HepG2 (cell line): ENCODE measurements around the gene ARPC1A. TPM values are rescaled to one million over a fixed set of nuclear protein-coding genes. Genes with fewer than 3 reads are reported as not detected.
A peak's percentile ranks its signal among the peaks of the same experiment; 100 is the strongest.

Source experiments
- ATAC-seq: fragments of 200-7000 bp; cut with Tn5 transposase; 3 replicates; pipeline ENCODE4 v1.9.1; 2020; ENCODE audit warnings: mild to moderate bottlenecking, moderate library complexity
- BruUV-seq: library from RNA; stranded (reverse); fragments of 400-500 nt; replicated peaks from 2 replicates; lab custom pipeline; 2021; lab: Mats Ljungman, UMichigan
- CTCF ChIA-PET: fragments of 300-600 bp; formaldehyde crosslinking; extraction: SDS; loops from one replicate; lab custom pipeline; 2021; ENCODE audit warnings: low total read pairs, inconsistent platforms, low intra/inter-chr PET ratio; lab: Yijun Ruan, JAX
- POLR2A ChIA-PET: fragments of 350-600 bp; sonication (Branson Sonifier 250); formaldehyde crosslinking; loops from one replicate; lab custom pipeline; 2020; ENCODE audit warnings: antibody characterized with exemption, inconsistent platforms; lab: Yijun Ruan, JAX
- DNase-seq: peaks from one replicate; pipeline ENCODE4 v3.0.0-alpha.2; 2015; ENCODE audit warnings: low spot score
- FAIRE-seq: peaks from 3 replicates; lab custom pipeline; 2011; peaks lifted over from hg19 to GRCh38; lab: Jason Lieb, UNC
- H2AFZ ChIP-seq: one replicate; pipeline ENCODE4 v1.6.1; 2011; ENCODE audit warnings: low read length, inconsistent platforms
- H3K27ac ChIP-seq: fragments of 300-600 bp; 3 replicates; pipeline ENCODE4 v1.8.0; 2011; ENCODE audit warnings: mixed run types, mild to moderate bottlenecking, mixed read lengths, low read length, inconsistent platforms; ENCODE audit not compliant: insufficient read depth; ENCODE audit errors: extremely low read length
- H3K27me3 ChIP-seq, 2 experiments: fragments of 200-600 bp in 1 of 2; 2 replicates in 1 of 2; 3 replicates in 1 of 2; pipeline versions ENCODE4 v1.6.0 to v1.8.0; 2011; ENCODE audit warnings: low read length in 2 of 2, mild to moderate bottlenecking in 2 of 2, moderate library complexity in 2 of 2, inconsistent platforms in 1 of 2; ENCODE audit not compliant: insufficient read depth in 2 of 2, control insufficient read depth in 1 of 2
- H3K36me3 ChIP-seq, 2 experiments: fragments of 200-600 bp in 1 of 2; replicated peaks in 1 of 2; 2 replicates in 1 of 2; 3 replicates in 1 of 2; pipeline versions ENCODE4 v1.5.1 to v1.8.0; 2011; ENCODE audit warnings: low read length in 2 of 2, inconsistent platforms in 1 of 2; ENCODE audit not compliant: insufficient read depth in 2 of 2, control insufficient read depth in 1 of 2
- H3K4me1 ChIP-seq: 2 replicates; pipeline ENCODE4 v1.5.1; 2012; ENCODE audit warnings: low read length, inconsistent platforms; ENCODE audit not compliant: insufficient read depth
- H3K4me2 ChIP-seq: 2 replicates; pipeline ENCODE4 v1.6.0; 2011; ENCODE audit warnings: low read depth, low read length, inconsistent platforms
- H3K4me3 ChIP-seq, 3 experiments: fragments of 200-600 bp in 1 of 3; sonication (generic), shearing (Covaris generic) in 1 of 3; replicated peaks in 1 of 3; 2 replicates each; pipeline ENCODE4 v1.5.1; 2011 to 2016; ENCODE audit warnings: low read length in 3 of 3, inconsistent platforms in 2 of 3, low read depth in 2 of 3, mild to moderate bottlenecking in 2 of 3, control low read depth in 1 of 3, mixed read lengths in 1 of 3; ENCODE audit not compliant: insufficient read depth in 1 of 3
- H3K79me2 ChIP-seq: one replicate; pipeline ENCODE4 v1.6.1; 2011; ENCODE audit warnings: low read length, inconsistent platforms; ENCODE audit not compliant: insufficient read depth
- H3K9ac ChIP-seq: 2 replicates; pipeline ENCODE4 v1.6.0; 2011; ENCODE audit warnings: mild to moderate bottlenecking, low read depth, low read length, inconsistent platforms; ENCODE audit not compliant: insufficient read depth
- H3K9me3 ChIP-seq: 2 replicates; pipeline ENCODE4 v1.5.1; 2012; ENCODE audit warnings: mild to moderate bottlenecking, low read length
- H4K20me1 ChIP-seq: 2 replicates; pipeline ENCODE4 v1.6.0; 2011; ENCODE audit warnings: inconsistent platforms, mild to moderate bottlenecking, low read length, moderate library complexity; ENCODE audit not compliant: insufficient read depth
- ARID2 ChIP-seq: sonication (generic); formaldehyde crosslinking; IDR thresholded peaks from 2 replicates; pipeline ENCODE4 v1.8.1; 2022; ENCODE audit warnings: mild to moderate bottlenecking, missing genetic modification reagents, borderline replicate concordance
- DPF2 ChIP-seq: sonication (generic); formaldehyde crosslinking; IDR thresholded peaks from 2 replicates; pipeline ENCODE4 v1.4.0; 2020; ENCODE audit warnings: mild to moderate bottlenecking, low read depth, missing genetic modification reagents, borderline replicate concordance
- EZH2 ChIP-seq: conservative IDR thresholded peaks from 2 replicates; pipeline ENCODE4 v1.6.1; 2012; ENCODE audit warnings: mild to moderate bottlenecking, low read depth, low read length, moderate library complexity
- HDAC2 ChIP-seq: sonication (generic); formaldehyde crosslinking; IDR thresholded peaks from 2 replicates; pipeline ENCODE4 v1.4.0; 2020; ENCODE audit warnings: missing genetic modification reagents
- KDM4B ChIP-seq: sonication (generic); formaldehyde crosslinking; IDR thresholded peaks from 2 replicates; pipeline ENCODE4 v1.4.0; 2020; ENCODE audit warnings: missing genetic modification reagents
- KDM5A ChIP-seq: fragments of 200-600 bp; sonication (generic); IDR thresholded peaks from 2 replicates; pipeline ENCODE4 v1.7.0; 2018; ENCODE audit warnings: antibody characterized with exemption, mild to moderate bottlenecking, low read length, borderline replicate concordance
- MAFF ChIP-seq: IDR thresholded peaks from 2 replicates; pipeline ENCODE4 v1.6.1; 2011; ENCODE audit warnings: low read depth, low read length, improper control_type of control experiment
- MEIS1 ChIP-seq: sonication (generic); formaldehyde crosslinking; IDR thresholded peaks from 2 replicates; pipeline ENCODE4 v1.9.0; 2021; ENCODE audit warnings: mild to moderate bottlenecking, missing genetic modification reagents, moderate library complexity, borderline replicate concordance
- MLX ChIP-seq: IDR thresholded peaks from 2 replicates; pipeline ENCODE4 v1.6.1; 2016
- RBM22 ChIP-seq: fragments of 200-400 bp; formaldehyde crosslinking; optimal IDR thresholded peaks from 2 replicates; pipeline ENCODE3; 2017; ENCODE audit warnings: mild to moderate bottlenecking, low read length, moderate library complexity
- RFXANK ChIP-seq: IDR thresholded peaks from 2 replicates; pipeline ENCODE4 v1.6.1; 2016
- SMARCC2 ChIP-seq: fragments of 450-650 bp; IDR thresholded peaks from 2 replicates; pipeline ENCODE4 v1.6.1; 2017; ENCODE audit warnings: antibody characterized with exemption, mild to moderate bottlenecking
- THAP9 ChIP-seq: sonication (generic); formaldehyde crosslinking; IDR thresholded peaks from 2 replicates; pipeline ENCODE4; 2020; ENCODE audit warnings: missing genetic modification reagents, mild to moderate bottlenecking, borderline replicate concordance
- ZNF275 ChIP-seq: sonication (generic); formaldehyde crosslinking; IDR thresholded peaks from 2 replicates; pipeline ENCODE4 v1.8.0; 2022; ENCODE audit warnings: missing genetic modification reagents, mild to moderate bottlenecking, inconsistent platforms, borderline replicate concordance
- ZNF563 ChIP-seq: sonication (generic); formaldehyde crosslinking; IDR thresholded peaks from 2 replicates; pipeline ENCODE4 v1.8.0; 2022; ENCODE audit warnings: mild to moderate bottlenecking, moderate library complexity, missing genetic modification reagents
- ZNF691 ChIP-seq: sonication (generic); formaldehyde crosslinking; IDR thresholded peaks from 2 replicates; pipeline ENCODE4 v1.4.0; 2020; ENCODE audit warnings: missing genetic modification reagents, low read depth, mild to moderate bottlenecking, borderline replicate concordance
- WGBS: methylation state at CpG from one replicate; pipeline ENCODE4 v1.1.6; 2017; ENCODE audit warnings: low lambda C conversion rate; 5-methylcytosine and 5-hydroxymethylcytosine counted together
- in situ Hi-C: cut with HindIII; loops from 2 replicates; pipeline ENCODE4 v1.10.0; 2017; ENCODE audit warnings: low pct_unique_long_range_greater_than_20kb; ENCODE audit not compliant: extremely low pct_ligation_motif_present
- intact Hi-C: fragments of 100-400 bp; cut with micrococcal nuclease; formaldehyde crosslinking; loops from one replicate; pipeline ENCODE4 v1.10.0; 2022; ENCODE audit not compliant: unreplicated experiment
- polyA plus RNA-seq, 8 experiments: library from polyadenylated mRNA; depleted of rRNA in 3 of 8; stranded (reverse) in 7 of 8; unstranded in 1 of 8; fragments of >200 nt; fragmentation: Illumina TruSeq in 4 of 8; extraction: Trizol in 4 of 8; gene quantifications; 2 replicates each; pipeline versions ENCODE4 v1.2.1 to v1.2.3, GENCODE V29; 2011 to 2016; ENCODE audit warnings: low read depth in 4 of 8, missing spikeins in 1 of 8, mixed read lengths in 1 of 8; ENCODE audit not compliant: insufficient read depth in 1 of 8
- total RNA-seq, 5 experiments: library from RNA; depleted of rRNA; stranded (reverse); fragments of >200 nt; fragmentation: Illumina TruSeq; extraction: Trizol; gene quantifications; 2 replicates each; pipeline ENCODE4 v1.2.3, GENCODE V29; 2016; ENCODE audit warnings: low read depth in 1 of 5

Gene ARPC1A
- total and polyA plus RNA-seq, 2 of the 13 experiments (the other 11 are each of a cell fraction or from before 2014, with no cell fraction given) = 44.3 to 88.5 TPM

- peaks cover 41% of the 10 kb centered on the region for H3K4me1 ChIP-seq
- DNase-seq (no peak), ATAC-seq (peak; percentile 2; the same call in 1 of the 3 replicates), FAIRE-seq (no peak)
- TSS peak; percentile 60 for BruUV-seq
- peak overlapping the region; percentile 98 for H3K27ac ChIP-seq
- H3K9me3 ChIP-seq = no peaks in the 10 kb centered on the region
- ChIA-PET CTCF (no interaction called here), POLR2A (interaction anchor here (0.7 to 2.6 kb wide), 21 partner anchors 9 to 567 kb away, joined by 3 to 29 read pairs (median 6); partner anchors contain the start of genes ARPC1A, ARPC1B, ATP5MF and AZGP1)
- peak overlapping the region; percentile 84 for H3K4me2 ChIP-seq
- H2AFZ ChIP-seq = no peak overlapping the region
- peaks cover 0 to 4% of the 10 kb centered on the region in 2 experiments; a peak in 2 of 5 replicates for H3K27me3 ChIP-seq
- no peak for TF ChIP-seq MEIS1 (CRISPR knock-in tag)
- TF ChIP-seq ARID2 = no peak
- no peak for TF ChIP-seq KDM4B (CRISPR knock-in tag)
- TF ChIP-seq ZNF563 (CRISPR knock-in tag) = no peak
- TF ChIP-seq HDAC2 (CRISPR knock-in tag) = no peak
- 0 out of 2 replicates have a peak, but pooled peaks have one; percentile 5 for TF ChIP-seq DPF2 (CRISPR knock-in tag)
- TF ChIP-seq SMARCC2 = no peak
- TF ChIP-seq MLX (CRISPR knock-in tag) = no peak
- no peak for TF ChIP-seq RBM22
- 0 out of 2 replicates have a peak, but pooled peaks have one; percentile 2 for TF ChIP-seq THAP9
- TF ChIP-seq EZH2 = no peak
- peak; percentile 5; the same call in 1 of the 2 replicates for TF ChIP-seq RFXANK (CRISPR knock-in tag)
- TF ChIP-seq ZNF275 = no peak
- no peak for TF ChIP-seq ZNF691
- TF ChIP-seq KDM5A = peak; percentile 3; the same call in 1 of the 2 replicates
- TF ChIP-seq MAFF = no peak
- in situ Hi-C loops (no loop called here), intact Hi-C loops (loop anchor here (2.0 to 5.0 kb wide), 2 partner anchors 37 to 56 kb away; partner anchors contain the start of gene ARPC1B)
- under 1% methylated on average over 18 of the region's 18 CpGs for WGBS
- H3K36me3 ChIP-seq = peaks cover 12 to 43% of the 10 kb centered on the region in 2 experiments
- peak overlapping the region; percentile 99 for H3K9ac ChIP-seq
- peak overlapping the region; percentile 80 to 100 (median 93) for H3K4me3 ChIP-seq
- peaks cover 5% of the 10 kb centered on the region; the same call in 1 of the 2 replicates for H4K20me1 ChIP-seq
- peaks cover 59% of the 10 kb centered on the region for H3K79me2 ChIP-seq
Measured at GRCh38 chr7:99409192-99409572, 83.5 kb downstream of the ARPC1A start.
